ENCODE data around the gene ANTXRL. TPM values are rescaled to one million over a fixed set of nuclear protein-coding genes. Genes with fewer than 3 reads are reported as not detected.

The ANTXRL gene
- total RNA-seq, 1 experiment from 2014 or later, result not detected

GRCh38 chr10:46325021-46325420 is 38.2 kb downstream of the ANTXRL start:
- no peak for TF ChIP-seq SIN3A (IDR thresholded peaks at IDR 0.05; ENCODE audit: borderline replicate concordance, insufficient read depth, low read depth, low read length)
- TF ChIP-seq TCF7L2 (IDR thresholded peaks at IDR 0.05; ENCODE audit: low read depth, low read length), result no peak
- TF ChIP-seq, protein P1, sequence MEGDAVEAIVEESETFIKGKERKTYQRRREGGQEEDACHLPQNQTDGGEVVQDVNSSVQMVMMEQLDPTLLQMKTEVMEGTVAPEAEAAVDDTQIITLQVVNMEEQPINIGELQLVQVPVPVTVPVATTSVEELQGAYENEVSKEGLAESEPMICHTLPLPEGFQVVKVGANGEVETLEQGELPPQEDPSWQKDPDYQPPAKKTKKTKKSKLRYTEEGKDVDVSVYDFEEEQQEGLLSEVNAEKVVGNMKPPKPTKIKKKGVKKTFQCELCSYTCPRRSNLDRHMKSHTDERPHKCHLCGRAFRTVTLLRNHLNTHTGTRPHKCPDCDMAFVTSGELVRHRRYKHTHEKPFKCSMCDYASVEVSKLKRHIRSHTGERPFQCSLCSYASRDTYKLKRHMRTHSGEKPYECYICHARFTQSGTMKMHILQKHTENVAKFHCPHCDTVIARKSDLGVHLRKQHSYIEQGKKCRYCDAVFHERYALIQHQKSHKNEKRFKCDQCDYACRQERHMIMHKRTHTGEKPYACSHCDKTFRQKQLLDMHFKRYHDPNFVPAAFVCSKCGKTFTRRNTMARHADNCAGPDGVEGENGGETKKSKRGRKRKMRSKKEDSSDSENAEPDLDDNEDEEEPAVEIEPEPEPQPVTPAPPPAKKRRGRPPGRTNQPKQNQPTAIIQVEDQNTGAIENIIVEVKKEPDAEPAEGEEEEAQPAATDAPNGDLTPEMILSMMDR (IDR thresholded peaks at IDR 0.05), result no peak; the same call in 1 of the 2 replicates
- no peak for TF ChIP-seq POLR2AphosphoS5 (IDR thresholded peaks at IDR 0.05; ENCODE audit: low read depth, low read length)
- TF ChIP-seq, protein P2, sequence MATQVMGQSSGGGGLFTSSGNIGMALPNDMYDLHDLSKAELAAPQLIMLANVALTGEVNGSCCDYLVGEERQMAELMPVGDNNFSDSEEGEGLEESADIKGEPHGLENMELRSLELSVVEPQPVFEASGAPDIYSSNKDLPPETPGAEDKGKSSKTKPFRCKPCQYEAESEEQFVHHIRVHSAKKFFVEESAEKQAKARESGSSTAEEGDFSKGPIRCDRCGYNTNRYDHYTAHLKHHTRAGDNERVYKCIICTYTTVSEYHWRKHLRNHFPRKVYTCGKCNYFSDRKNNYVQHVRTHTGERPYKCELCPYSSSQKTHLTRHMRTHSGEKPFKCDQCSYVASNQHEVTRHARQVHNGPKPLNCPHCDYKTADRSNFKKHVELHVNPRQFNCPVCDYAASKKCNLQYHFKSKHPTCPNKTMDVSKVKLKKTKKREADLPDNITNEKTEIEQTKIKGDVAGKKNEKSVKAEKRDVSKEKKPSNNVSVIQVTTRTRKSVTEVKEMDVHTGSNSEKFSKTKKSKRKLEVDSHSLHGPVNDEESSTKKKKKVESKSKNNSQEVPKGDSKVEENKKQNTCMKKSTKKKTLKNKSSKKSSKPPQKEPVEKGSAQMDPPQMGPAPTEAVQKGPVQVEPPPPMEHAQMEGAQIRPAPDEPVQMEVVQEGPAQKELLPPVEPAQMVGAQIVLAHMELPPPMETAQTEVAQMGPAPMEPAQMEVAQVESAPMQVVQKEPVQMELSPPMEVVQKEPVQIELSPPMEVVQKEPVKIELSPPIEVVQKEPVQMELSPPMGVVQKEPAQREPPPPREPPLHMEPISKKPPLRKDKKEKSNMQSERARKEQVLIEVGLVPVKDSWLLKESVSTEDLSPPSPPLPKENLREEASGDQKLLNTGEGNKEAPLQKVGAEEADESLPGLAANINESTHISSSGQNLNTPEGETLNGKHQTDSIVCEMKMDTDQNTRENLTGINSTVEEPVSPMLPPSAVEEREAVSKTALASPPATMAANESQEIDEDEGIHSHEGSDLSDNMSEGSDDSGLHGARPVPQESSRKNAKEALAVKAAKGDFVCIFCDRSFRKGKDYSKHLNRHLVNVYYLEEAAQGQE (IDR thresholded peaks at IDR 0.05; ENCODE audit: insufficient read depth in 1 of 2, low read depth in 2 of 2, low read length in 1 of 2), result no peak
- ChIA-PET POLR2A (no interaction called here), CTCF (no interaction called here)
- Histone ChIP-seq H3K27ac (ENCODE audit: low read length) (no peak overlapping the region), H3K9me3 (ENCODE audit: control insufficient read depth, insufficient read depth, low read depth, low read length) (no peaks in the 10 kb centered on the region), H3K4me3 (ENCODE audit: low read depth in 2 of 2, low read length in 2 of 2) (no peak overlapping the region), H3K36me3 (ENCODE audit: control insufficient read depth, insufficient read depth, low read length) (no peaks in the 10 kb centered on the region), H3K27me3 (ENCODE audit: control insufficient read depth, insufficient read depth, low read length) (peaks cover 4% of the 10 kb centered on the region; the same call in 1 of the 2 replicates), H3K4me1 (ENCODE audit: control insufficient read depth, insufficient read depth, low read length) (no peaks in the 10 kb centered on the region)
- no peak for ATAC-seq
- no TSS peak for BruUV-seq (replicated peaks)
- intact Hi-C loops (cut with micrococcal nuclease; ENCODE audit: unreplicated experiment), result no loop called here
- in situ Hi-C loops (cut with HindIII; ENCODE audit: low pct_unique_long_range_greater_than_20kb, low sequenced_read_pairs), result no loop called here
- no peak for DNase-seq (ENCODE audit: low read depth, low spot score)

DNA sequence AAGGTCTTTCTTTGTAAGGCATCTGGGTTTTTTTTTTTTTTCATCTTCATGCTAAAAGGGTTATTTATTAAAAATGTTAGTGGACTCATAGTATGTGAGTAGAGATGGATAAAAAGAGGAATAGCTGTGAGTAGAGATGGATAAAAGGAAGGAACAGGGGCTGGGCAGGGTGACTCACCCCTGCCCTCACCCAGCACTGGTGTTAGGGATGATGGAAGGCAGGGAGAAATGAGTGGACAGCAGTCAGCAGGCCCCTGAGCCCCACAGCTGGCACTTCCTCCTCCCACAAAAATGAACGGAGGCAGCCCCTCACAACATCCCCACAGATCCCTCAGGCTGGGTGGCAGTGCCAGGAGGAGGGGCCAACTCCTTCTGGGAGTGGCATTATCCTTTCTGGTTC is 39.3 kb downstream of the ANTXRL start:
- Histone ChIP-seq H3K9me3 (ENCODE audit: control insufficient read depth, insufficient read depth, low read depth, low read length) (no peaks in the 10 kb centered on the region), H3K36me3 (ENCODE audit: control insufficient read depth, insufficient read depth, low read length) (no peaks in the 10 kb centered on the region), H3K27ac (ENCODE audit: low read length) (no peak overlapping the region), H3K4me1 (ENCODE audit: control insufficient read depth, insufficient read depth, low read length) (no peaks in the 10 kb centered on the region), H3K27me3 (ENCODE audit: control insufficient read depth, insufficient read depth, low read length) (peaks cover 4% of the 10 kb centered on the region; the same call in 1 of the 2 replicates), H3K4me3 (ENCODE audit: low read depth in 2 of 2, low read length in 2 of 2) (no peak overlapping the region)
- CTCF ChIA-PET, result interaction anchor here (0.7 kb wide), 1 partner anchor 1054 kb away, joined by 5 read pairs; no protein-coding TSS in a partner anchor
- POLR2A ChIA-PET, result no interaction called here
- ATAC-seq (no peak), DNase-seq (ENCODE audit: low read depth, low spot score) (no peak)
- BruUV-seq (replicated peaks), result no TSS peak
- in situ Hi-C loops (cut with HindIII; ENCODE audit: low pct_unique_long_range_greater_than_20kb, low sequenced_read_pairs) (no loop called here), intact Hi-C loops (cut with micrococcal nuclease; ENCODE audit: unreplicated experiment) (no loop called here)
- TF ChIP-seq TCF7L2 (IDR thresholded peaks at IDR 0.05; ENCODE audit: low read depth, low read length) (no peak), SIN3A (IDR thresholded peaks at IDR 0.05; ENCODE audit: borderline replicate concordance, insufficient read depth, low read depth, low read length) (no peak), POLR2AphosphoS5 (IDR thresholded peaks at IDR 0.05; ENCODE audit: low read depth, low read length) (no peak)
- TF ChIP-seq, protein P2 (IDR thresholded peaks at IDR 0.05; ENCODE audit: insufficient read depth in 1 of 2, low read depth in 2 of 2, low read length in 1 of 2), result no peak
- TF ChIP-seq, protein P1 (IDR thresholded peaks at IDR 0.05), result no peak
